Ishikawa (cell line): ENCODE measurements around the gene RRAGA.

Experiments
- CEBPB ChIP-seq: IDR thresholded peaks from 2 replicates; pipeline ENCODE4 v1.6.1; 2012
- CREB1 ChIP-seq: IDR thresholded peaks from 2 replicates; pipeline ENCODE4 v1.6.1; 2012; ENCODE audit warnings: low read depth
- EGR1 ChIP-seq: IDR thresholded peaks from 2 replicates; pipeline ENCODE4 v1.6.1; 2012
- EP300 ChIP-seq: IDR thresholded peaks from 2 replicates; pipeline ENCODE4 v1.6.1; 2012; ENCODE audit warnings: borderline replicate concordance
- FOXM1 ChIP-seq: IDR thresholded peaks from 2 replicates; pipeline ENCODE4 v1.6.1; 2012; ENCODE audit warnings: low read depth, borderline replicate concordance
- MAX ChIP-seq: IDR thresholded peaks from 2 replicates; pipeline ENCODE4 v1.6.1; 2012
- NFIC ChIP-seq: IDR thresholded peaks from 2 replicates; pipeline ENCODE4 v1.6.1; 2012
- RAD21 ChIP-seq: IDR thresholded peaks from 2 replicates; pipeline ENCODE4 v1.6.1; 2012; ENCODE audit warnings: low read depth
- REST ChIP-seq: IDR thresholded peaks from 2 replicates; pipeline ENCODE4 v1.6.1; 2012; ENCODE audit warnings: low read depth, mild to moderate bottlenecking
- TAF1 ChIP-seq: IDR thresholded peaks from 2 replicates; pipeline ENCODE4 v1.6.1; 2012; ENCODE audit warnings: low read depth, mild to moderate bottlenecking
- TCF12 ChIP-seq: IDR thresholded peaks from 2 replicates; pipeline ENCODE4 v1.6.1; 2012; ENCODE audit warnings: low read depth
- TEAD4 ChIP-seq: IDR thresholded peaks from 2 replicates; pipeline ENCODE4 v1.6.1; 2012
- USF1 ChIP-seq: IDR thresholded peaks from 2 replicates; pipeline ENCODE4 v1.6.1; 2012
- YY1 ChIP-seq: IDR thresholded peaks from 2 replicates; pipeline ENCODE4 v1.6.1; 2012; ENCODE audit warnings: low read depth
- ZBTB7A ChIP-seq: IDR thresholded peaks from 2 replicates; pipeline ENCODE4 v1.6.1; 2012; ENCODE audit warnings: low read depth

The RRAGA gene

GRCh38 chr9:19048966-19049916, at the start of gene RRAGA:
Gene RRAGA (plus strand): TSS chr9:19049427. CDS start chr9:19049660, 233 bp downstream.
- TF ChIP-seq MAX (peak; percentile 91), EGR1 (no peak), EP300 (0 out of 2 replicates have a peak, but pooled peaks have one; percentile 10), FOXM1 (no peak), ZBTB7A (no peak; the same call in 1 of the 2 replicates), CEBPB (no peak), RAD21 (peak; percentile 55), TCF12 (peak; percentile 61; the same call in 1 of the 2 replicates), CREB1 (no peak), YY1 (peak; percentile 88), TEAD4 (no peak), TAF1 (peak; percentile 88)

- TF ChIP-seq YY1: no peak
- no peak for TF ChIP-seq REST
- no peak for TF ChIP-seq TEAD4
- TF ChIP-seq TCF12: no peak
- TF ChIP-seq NFIC: no peak
- TF ChIP-seq FOXM1: no peak
- no peak for TF ChIP-seq EP300
- no peak for TF ChIP-seq RAD21
- TF ChIP-seq TAF1: no peak
- no peak for TF ChIP-seq ZBTB7A
- no peak for TF ChIP-seq CEBPB
Measured at GRCh38 chr9:19000133-19000532, 49.1 kb upstream of the RRAGA start.

- TF ChIP-seq MAX (no peak), YY1 (no peak), CREB1 (no peak), REST (no peak), TEAD4 (no peak), EGR1 (no peak), USF1 (no peak), EP300 (no peak), FOXM1 (no peak), RAD21 (no peak)
Measured at GRCh38 chr9:19009391-19009965, 39.7 kb upstream of the RRAGA start.

- TF ChIP-seq USF1 (no peak), RAD21 (no peak), TAF1 (no peak), NFIC (no peak), EP300 (no peak), REST (no peak), MAX (no peak), ZBTB7A (no peak), FOXM1 (no peak), YY1 (no peak), EGR1 (no peak), CREB1 (no peak), CEBPB (no peak), TCF12 (no peak), TEAD4 (no peak)
Measured at GRCh38 chr9:19018201-19018600, 31.0 kb upstream of the RRAGA start.
